HCEC 1CT (cell line): Measurements from ENCODE around the gene KCNT1.

ENCODE experiments used
- DNase-seq: peaks from one replicate; pipeline ENCODE4 v3.0.0-alpha.2; 2017

KCNT1 gene

GRCh38 chr9:135749171-135750045, 47.4 kb downstream of the KCNT1 start:
- no peak for DNase-seq

GRCh38 chr9:135750786-135751185, 48.8 kb downstream of the KCNT1 start:
- DNase-seq: no peak

- DNase-seq: no peak
Measured at GRCh38 chr9:135751501-135751900, 49.5 kb downstream of the KCNT1 start.

- DNase-seq: no peak
Measured at GRCh38 chr9:135752281-135753204, 50.6 kb downstream of the KCNT1 start.

GRCh38 chr9:135753391-135754105, 51.6 kb downstream of the KCNT1 start:
- DNase-seq: no peak

GRCh38 chr9:135756576-135756975, 54.6 kb downstream of the KCNT1 start:
- DNase-seq: no peak

GRCh38 chr9:135757356-135757755, 55.4 kb downstream of the KCNT1 start:
- no peak for DNase-seq

- no peak for DNase-seq
Measured at GRCh38 chr9:135758056-135758455, 56.1 kb downstream of the KCNT1 start.

GRCh38 chr9:135758870-135759269, 56.9 kb downstream of the KCNT1 start:
- DNase-seq: no peak

GRCh38 chr9:135759676-135760300, 57.8 kb downstream of the KCNT1 start:
- DNase-seq: no peak

- no peak for DNase-seq
Measured at GRCh38 chr9:135760465-135760864, 58.5 kb downstream of the KCNT1 start.

- no peak for DNase-seq
Measured at GRCh38 chr9:135761150-135761844, 59.3 kb downstream of the KCNT1 start.

- no peak for DNase-seq
Measured at GRCh38 chr9:135761845-135762168, 59.8 kb downstream of the KCNT1 start.

- DNase-seq: no peak
Measured at GRCh38 chr9:135762921-135763320, 60.9 kb downstream of the KCNT1 start.

GRCh38 chr9:135763716-135764446, 61.9 kb downstream of the KCNT1 start:
- DNase-seq: no peak

GRCh38 chr9:135764731-135765130, 62.7 kb downstream of the KCNT1 start:
- DNase-seq: no peak

- DNase-seq: no peak
Measured at GRCh38 chr9:135765416-135765815, 63.4 kb downstream of the KCNT1 start.

GRCh38 chr9:135766251-135766650, 64.3 kb downstream of the KCNT1 start:
- no peak for DNase-seq

- DNase-seq: no peak
Measured at GRCh38 chr9:135766707-135767106, 64.7 kb downstream of the KCNT1 start.

GRCh38 chr9:135768516-135769218, 66.7 kb downstream of the KCNT1 start:
- DNase-seq: no peak
